SIG-M5 (cell line): Measurements from ENCODE around the gene EPN3.

Source experiments
- DNase-seq: peaks from one replicate; lab custom pipeline; 2025; lab: John Stamatoyannopoulos, UW

Gene EPN3

DNA sequence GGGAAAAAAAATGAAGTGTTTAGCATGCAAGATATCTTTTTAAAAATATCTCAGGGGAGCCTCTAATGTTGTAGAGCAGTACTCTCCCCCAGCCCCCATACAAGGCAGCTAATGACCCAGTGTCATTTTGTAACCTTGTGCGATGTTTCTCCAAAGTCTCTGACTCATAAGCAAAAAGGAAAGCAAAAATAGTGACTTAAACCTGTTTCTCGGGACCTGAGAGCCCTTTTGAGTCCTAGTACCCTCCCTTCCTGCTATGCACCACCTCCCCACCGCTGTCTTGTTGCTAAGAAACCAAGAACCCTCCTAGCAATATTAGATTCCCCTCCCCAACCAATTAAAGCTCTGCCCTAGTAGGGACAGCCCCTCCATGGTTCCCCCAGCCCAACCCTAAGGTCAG lies 21.5 kb upstream of the EPN3 start:
- no peak for DNase-seq

- DNase-seq: no peak
These were observed 19.0 kb upstream of the EPN3 start for GRCh38 chr17:50513495-50513894.

DNA sequence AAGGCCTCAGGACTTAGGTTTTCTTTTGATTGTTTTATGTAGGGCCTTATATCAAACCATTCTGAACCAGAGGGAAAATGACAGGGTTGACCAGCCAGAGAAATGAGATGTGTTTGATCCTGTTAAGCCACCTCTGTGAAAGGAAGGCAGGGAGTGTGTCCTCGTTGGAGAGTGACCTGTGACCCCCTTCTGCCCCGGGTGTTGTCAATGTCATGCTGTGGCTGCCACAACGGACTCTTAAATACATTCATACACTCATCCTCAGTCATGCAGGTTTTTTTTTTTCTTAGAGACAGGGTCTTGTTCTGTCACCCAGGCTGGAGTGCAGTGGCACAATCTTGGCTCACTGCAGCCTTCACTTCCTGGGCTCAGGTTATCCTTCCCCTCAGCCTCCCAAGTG lies 18.1 kb upstream of the EPN3 start:
- DNase-seq: no peak

DNA sequence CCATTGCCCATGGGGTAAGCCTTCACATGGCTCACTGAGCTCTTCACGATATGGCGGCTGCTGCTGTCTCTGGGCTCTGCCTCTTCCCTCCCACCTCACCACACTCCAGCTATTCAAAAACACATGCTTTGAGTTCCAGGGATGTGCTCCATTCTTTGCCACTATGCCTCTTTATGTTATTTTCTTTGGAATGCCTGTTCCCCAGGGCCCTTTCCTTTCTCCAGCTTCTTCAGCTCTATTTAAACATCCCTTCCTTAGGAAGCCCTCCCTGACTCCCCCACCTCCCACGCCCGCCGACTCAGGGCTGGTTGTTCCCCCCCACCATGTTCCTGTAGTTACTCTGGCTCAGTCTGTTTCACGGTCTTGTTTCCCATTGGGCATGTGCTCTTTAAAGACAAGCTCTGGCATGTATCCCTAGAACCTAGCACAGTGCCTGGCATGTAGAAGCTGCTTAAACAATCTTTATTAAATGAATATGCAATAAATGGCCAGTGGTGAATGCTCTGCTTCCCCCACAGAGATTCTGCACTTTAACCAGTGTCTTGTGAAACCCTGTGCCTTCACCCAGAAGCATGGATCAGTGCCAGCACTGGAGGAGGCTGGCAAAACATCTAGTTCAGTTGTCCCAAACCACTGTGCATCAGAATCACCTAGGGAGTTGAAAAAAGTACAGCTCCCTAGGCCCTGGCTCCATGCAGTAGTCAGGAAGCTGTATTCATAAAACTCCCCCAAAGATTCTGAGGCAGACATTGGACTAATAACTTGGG lies 17.4 kb upstream of the EPN3 start:
- no peak for DNase-seq

GRCh38 chr17:50517011-50517410 lies 15.5 kb upstream of the EPN3 start:
- DNase-seq: no peak

DNA sequence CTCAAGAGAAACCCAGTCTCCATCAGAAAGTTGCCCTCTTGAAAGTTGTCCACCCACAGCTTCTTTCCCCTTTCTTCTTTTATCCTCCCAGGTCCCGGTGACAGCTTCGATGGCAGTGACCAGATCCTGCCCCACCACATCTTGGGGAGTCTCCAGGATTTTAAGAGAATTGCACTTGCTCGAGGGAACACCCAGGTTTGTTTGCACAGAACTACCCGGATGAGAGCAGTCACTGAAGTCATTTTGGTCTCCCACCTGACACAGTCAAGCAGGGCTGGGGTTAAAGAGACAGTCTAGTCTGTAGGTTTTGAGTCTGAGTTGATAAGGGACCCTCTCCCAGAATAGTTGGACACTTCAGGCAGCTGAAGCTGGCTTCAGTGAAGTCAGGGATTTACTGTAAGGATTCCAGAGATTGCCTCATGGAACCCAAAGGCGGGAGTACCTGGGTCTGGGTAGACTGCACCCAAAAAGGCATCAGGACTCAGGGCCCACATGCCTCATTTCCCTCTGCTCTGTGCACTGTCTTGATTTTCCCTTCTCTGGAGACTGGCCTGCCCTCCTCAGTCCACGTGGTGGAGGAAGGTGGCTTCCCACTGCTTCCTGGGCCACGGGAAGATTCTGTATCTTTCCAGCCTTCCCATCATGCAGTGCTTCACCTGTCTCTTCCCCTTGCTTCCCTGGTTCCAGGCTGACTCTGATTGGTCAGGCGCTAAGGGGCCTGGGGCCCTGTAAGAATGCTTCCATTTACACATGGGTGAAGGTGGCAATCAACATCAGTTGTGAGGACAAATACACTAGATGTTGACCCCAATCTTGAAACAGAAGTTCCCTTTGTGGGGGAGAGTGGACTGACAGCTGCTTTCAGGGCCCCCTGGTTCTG lies 14.8 kb upstream of the EPN3 start:
- no peak for DNase-seq

DNA sequence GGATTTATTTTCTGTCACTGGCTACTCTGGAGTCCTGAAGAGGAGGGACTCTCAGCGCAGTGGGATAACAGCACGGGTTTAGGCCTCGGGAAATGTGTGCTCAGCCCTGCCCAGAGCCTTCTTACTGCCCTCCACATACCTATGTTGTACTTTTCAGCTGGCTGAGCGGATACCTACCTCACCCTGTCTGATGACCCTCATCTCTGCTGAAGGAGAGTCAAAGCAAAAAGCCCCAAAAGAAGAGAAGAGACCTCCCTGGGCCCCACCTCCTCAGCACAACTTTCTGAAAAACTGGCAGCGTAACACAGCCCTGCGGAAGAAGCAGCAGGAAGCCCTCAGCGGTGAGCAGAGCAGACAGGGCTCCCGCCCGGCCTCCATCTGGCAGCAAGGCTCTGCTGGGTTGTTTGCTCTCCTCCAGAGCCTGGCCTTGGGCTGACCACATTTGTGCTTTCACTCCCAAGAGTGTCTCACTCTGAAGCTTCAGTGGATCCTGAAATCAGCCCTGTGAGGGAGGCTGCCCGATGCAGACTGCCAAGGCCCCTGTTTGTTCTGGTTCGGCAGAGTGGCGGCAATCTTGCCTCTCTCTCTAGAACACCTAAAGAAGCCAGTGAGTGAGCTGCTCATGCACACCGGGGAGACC lies 14.0 kb upstream of the EPN3 start:
- DNase-seq: no peak

- no peak for DNase-seq
These were observed 13.2 kb upstream of the EPN3 start for GRCh38 chr17:50519141-50519834.

DNA sequence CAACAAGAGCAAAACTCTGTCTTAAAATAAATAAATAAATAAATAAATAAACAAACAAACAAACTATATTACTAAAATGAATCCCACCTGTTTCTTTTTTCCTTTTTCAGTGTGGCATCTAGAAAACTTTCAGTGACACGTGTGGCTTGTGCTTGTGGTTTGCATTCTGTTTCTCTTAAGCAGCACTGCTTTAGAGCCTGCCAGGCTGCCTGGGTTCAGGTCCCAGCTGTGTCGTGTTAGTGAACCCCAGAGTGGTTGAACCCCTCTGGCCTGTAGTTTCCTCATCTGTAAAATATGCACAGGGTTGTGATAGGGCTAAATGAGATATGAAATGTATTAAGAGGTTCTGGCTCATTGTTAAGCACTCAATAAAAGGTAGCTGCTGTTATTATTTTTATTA lies 12.1 kb upstream of the EPN3 start:
- no peak for DNase-seq

GRCh38 chr17:50521514-50521913 lies 11.0 kb upstream of the EPN3 start:
- no peak for DNase-seq

- DNase-seq: no peak
These were observed 9.8 kb upstream of the EPN3 start for GRCh38 chr17:50522766-50523165.

GRCh38 chr17:50523208-50523607 lies 9.3 kb upstream of the EPN3 start:
- DNase-seq: no peak

DNA sequence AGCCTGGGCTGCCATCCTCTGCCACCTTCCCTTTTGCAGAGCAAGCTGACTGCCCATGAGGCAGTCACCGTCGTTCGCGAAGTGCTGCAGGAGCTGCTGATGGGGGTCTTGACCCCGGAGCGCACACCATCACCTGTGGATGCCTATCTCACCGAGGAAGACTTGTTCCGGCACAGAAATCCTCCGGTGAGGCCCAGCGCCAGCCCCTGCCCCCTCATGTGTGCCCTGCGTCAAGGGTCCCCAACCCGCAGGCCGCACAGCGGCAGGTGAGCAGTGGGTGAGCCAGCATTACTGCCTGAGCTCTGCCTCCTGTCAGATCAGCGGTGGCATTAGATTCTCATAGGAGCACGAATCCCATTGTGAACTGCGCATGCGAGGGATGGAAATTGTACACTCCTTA lies 7.7 kb upstream of the EPN3 start:
- DNase-seq: no peak

GRCh38 chr17:50527155-50527762 lies 5.3 kb upstream of the EPN3 start:
- DNase-seq: no peak

DNA sequence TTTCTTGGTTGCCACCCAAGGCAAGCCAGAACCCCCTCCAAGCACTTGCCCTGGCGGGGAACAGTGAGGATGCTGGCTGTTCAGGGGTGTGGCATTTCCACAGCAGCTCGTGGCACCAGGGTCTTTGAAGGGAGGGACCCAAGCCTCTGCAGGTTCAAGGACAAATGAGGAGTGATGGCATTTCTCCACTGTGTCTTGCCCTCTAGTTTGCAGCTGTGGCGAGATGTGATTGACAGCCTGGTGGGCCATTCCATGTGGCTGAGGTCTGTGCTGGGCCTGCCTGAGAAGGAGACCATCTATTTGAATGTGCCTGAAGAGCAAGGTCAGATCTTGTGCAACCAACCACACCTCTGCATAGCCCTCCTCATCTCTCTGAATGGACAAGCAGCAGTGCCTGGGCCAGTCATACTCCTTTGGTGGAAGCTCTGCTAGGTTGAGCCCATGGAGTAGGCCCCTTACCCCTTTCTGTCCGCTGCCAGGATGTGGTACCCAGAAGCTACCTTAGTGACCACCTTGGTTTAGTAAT lies 4.5 kb upstream of the EPN3 start:
- DNase-seq: no peak

DNA sequence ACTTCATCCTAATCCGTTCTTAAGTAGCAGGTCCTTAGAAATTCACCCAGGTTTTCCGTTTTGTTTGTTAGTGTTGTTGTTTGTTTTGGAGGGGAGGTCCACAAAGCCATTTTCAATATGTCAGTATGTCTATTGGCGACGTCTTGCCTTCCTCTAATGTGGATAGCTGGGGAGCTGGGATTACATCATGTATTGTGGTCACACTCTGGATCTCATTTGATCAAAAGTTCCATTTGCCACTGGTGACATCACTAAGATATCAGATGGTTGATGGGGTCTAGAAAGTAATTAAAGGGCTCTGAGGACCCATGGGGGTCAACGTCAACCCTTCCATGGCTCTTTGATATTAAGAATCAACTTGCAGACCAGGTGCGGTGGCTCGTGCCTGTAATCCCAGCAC lies 2.7 kb upstream of the EPN3 start:
- no peak for DNase-seq

- no peak for DNase-seq
These were observed 1.0 kb upstream of the EPN3 start for GRCh38 chr17:50531428-50532025.

DNA sequence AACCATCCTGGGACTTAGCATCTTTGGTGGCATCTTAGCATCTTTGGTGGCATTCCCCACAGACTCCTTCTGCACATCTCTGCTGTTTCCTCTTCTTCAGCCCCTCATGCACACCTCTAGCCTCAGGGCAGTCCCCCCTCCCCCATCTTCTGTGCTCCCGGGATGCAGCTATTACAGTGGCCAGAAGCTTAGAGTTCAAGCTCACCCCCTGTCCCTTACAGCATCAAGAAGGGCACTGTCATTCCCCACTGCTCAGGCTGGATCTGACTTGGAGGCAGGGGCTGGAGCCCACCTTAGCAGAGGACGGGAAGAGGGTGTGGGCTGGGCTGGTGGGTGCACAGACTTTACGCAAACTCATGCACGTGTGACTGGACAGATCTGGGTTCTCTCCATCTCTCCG lies 650 bp downstream of the EPN3 start:
- no peak for DNase-seq

DNA sequence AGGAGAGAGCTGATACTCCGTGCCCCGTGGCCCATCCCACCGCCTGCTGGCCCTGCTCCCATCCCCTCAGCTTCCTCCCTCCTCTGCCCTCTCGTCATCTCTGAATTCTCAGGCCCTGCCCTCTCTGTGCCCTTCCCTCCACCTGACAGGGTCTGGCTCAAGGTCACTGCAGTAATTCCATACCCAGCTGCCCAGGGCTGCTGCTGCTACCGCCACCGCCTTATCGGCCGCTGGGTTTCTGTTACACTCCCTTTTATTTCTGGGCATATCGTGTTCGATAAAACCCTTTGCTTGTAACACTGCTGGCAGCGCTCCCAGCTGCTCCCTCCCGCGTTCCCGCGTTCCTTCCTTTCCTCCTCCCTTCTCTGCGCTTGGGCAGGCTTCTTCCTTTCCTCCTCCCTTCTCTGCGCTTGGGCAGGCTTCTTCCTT lies 1.2 kb downstream of the EPN3 start:
- DNase-seq: no peak

GRCh38 chr17:50534222-50534978 lies 1.9 kb downstream of the EPN3 start:
- DNase-seq: no peak

DNA sequence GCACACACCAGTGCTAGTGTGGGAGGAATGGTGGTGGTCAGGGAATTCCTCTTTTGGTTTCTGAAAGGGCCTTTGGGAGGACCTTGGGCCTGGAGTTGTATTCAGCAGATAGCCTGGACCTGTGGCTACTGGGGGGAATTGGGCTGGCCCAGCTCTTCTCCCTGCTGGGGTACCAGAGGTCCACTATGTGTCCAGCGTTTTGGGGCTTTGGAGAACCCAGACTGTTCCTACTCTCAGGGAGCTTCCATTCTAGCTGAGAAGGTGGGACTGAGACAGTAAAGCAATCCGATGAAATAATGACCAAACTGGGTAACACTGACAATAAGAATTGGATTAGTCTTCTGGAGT lies 2.4 kb downstream of the EPN3 start:
- no peak for DNase-seq
